OCI-LY7 (cell line): ENCODE results near the gene TMEM217.

Experiments used
- CTCF ChIP-seq: fragments of 200-600 bp; sonication (generic); conservative IDR thresholded peaks from 2 replicates; pipeline ENCODE4 v1.5.1; 2014; ENCODE audit warnings: mild to moderate bottlenecking, antibody characterized with exemption, low read length, moderate library complexity, mixed read lengths
- EZH2phosphoT487 ChIP-seq: fragments of 200-600 bp; sonication (generic); IDR thresholded peaks from 2 replicates; pipeline ENCODE4 v1.6.1; 2018; ENCODE audit warnings: low read depth, borderline replicate concordance, mild to moderate bottlenecking, mixed run types, antibody characterized with exemption, low read length, moderate library complexity, mixed read lengths

- TF ChIP-seq CTCF: no peak
- TF ChIP-seq EZH2phosphoT487: no peak
Measured at GRCh38 chr6:37177935-37178517, 79.9 kb downstream of the TMEM217 start.
